GM21526 (cell line): Measurements from ENCODE around the gene MBD1.
"Not testable (repeated sequence)": the region's sequence is repeated elsewhere in the genome, so short reads cannot be mapped to it uniquely, and the experiment has no call there.

ENCODE experiments used
- ATAC-seq: cut with Tn5 transposase; IDR thresholded peaks from one replicate; pipeline ENCODE4 v1.9.1; 2021; ENCODE audit warnings: moderate library complexity; ENCODE audit not compliant: unreplicated experiment, low FRiP score

MBD1 gene, protein sequence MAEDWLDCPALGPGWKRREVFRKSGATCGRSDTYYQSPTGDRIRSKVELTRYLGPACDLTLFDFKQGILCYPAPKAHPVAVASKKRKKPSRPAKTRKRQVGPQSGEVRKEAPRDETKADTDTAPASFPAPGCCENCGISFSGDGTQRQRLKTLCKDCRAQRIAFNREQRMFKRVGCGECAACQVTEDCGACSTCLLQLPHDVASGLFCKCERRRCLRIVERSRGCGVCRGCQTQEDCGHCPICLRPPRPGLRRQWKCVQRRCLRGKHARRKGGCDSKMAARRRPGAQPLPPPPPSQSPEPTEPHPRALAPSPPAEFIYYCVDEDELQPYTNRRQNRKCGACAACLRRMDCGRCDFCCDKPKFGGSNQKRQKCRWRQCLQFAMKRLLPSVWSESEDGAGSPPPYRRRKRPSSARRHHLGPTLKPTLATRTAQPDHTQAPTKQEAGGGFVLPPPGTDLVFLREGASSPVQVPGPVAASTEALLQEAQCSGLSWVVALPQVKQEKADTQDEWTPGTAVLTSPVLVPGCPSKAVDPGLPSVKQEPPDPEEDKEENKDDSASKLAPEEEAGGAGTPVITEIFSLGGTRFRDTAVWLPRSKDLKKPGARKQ

DNA sequence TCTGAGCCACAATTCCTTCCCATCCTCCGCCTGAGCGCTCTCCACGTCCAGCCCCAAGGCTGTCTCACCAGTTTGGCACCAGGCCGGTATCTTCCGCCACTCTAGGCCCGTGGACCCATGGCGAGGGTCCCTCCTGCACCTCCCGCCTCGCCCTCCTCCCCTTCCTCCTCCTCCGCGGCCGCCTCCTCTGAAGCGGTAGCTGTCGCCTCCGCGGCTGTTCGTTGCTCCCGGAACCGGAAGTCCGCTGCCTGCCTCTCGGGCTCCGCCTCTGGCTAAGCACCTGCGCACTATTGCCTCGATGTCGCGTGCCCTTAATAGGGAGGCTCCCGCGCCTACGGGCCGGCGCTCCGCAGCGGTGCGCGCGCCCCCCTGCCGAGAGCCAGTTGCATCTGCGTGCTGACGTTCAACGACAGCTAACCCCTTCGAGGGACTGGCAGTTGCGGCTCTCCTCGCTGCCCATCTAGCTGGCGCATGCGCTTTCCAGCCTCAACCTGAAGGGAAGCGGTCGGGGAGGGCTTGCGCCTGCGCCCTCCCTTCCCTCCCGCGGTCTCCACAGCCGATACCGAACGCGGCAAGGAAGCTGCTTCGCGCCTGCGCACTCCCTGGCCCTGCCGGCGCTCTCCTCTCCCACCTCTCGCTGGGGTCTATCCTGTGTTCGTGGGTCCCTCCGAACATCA lies at the start of gene MBD1:
MBD1 (minus strand) TSS at position 229 of the 677 bp plus-strand sequence. CDS start 1,531 bp downstream, outside the sequence.
- ATAC-seq, result peak; percentile 82

DNA sequence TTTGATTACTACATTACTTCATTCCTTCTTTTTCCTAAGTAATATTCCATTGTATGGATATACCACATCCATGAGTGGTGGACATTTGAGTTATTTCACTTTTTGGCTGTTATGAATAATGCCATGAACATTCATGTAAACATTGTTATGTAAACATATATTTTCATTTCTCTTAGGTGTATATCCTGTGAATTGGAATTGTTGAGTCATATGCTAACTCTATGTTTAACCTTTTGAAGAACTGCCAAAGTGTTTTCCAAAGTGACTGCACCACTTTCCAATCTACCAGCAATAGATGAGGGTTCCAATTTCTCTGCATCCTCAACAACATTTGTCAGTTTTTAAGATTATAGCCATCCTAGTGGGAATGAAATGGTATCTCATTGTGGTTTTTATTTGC lies 48.9 kb upstream of the MBD1 start:
- ATAC-seq, result no peak

DNA sequence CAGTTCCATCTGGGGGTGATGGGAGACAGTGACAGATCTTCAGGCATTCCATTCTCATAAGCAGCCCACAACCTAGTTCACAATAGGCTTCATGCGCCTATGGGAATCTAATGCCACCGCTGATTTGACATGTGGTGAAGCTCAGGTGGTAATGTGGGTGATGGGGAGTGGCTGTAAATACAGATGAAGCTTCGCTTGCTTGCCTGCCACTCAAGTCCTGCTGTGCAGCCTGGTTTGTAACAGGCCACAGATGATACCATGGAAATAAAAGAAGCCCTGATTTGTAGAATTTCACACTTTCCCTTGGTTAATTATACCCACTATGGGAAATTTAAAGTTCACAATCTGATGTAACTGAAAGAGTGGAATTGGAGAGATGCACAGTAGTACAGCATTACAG lies 46.7 kb upstream of the MBD1 start:
- no peak for ATAC-seq

DNA sequence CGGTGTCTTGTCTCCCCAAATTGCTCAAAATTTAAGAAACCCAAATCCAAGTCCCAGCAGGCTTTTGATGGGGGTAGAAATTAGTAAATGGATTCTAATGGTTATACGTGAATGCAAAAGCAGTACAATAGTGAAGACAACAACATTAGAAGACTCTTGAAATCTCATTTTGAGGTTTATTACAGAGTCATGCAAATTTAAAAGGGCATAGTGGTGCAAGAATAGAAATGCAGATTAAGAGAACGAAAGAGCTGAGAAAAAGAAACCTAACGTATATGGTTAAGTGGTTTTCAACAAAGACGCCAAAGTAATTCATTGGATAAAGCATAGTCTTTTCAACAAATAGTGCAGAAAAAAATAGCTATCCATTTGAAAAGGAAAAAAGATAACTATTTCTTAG lies 39.4 kb upstream of the MBD1 start:
- no peak for ATAC-seq

DNA sequence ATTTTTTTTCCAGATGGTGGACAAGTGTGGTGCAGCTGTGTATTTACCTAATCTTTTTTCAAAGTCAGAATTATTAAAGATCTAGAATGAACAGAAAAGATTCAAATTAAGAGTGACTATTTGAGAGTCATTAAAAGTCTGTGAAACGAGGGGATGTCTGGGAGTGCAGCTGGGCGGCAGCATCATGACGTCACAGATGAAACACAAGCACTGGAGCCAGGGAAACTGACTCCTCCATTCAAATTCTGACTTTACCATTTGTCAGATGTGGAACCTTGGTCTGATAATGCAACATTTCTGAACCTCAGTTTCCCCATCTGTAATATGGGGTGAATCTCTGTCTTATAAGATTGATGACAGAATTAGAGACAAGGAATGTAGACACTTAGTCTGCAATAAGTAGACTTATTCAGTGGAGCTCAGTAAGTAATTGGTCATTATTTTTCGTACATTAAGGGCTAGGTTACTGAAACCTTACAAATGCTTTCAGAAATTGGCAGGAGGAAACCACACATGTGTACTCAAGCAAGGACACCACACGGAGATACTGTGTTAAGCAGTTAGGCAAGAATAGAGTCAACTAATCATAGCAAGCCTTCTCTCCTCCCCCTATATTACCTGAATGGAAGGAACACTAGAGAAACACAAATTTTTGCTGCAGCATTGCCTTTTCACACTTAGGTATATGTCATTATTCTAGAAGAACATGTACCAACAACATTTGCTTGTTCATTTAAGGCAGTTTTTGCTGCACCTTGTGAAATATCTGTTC lies 34.0 kb upstream of the MBD1 start:
- ATAC-seq, result peak; percentile 63

DNA sequence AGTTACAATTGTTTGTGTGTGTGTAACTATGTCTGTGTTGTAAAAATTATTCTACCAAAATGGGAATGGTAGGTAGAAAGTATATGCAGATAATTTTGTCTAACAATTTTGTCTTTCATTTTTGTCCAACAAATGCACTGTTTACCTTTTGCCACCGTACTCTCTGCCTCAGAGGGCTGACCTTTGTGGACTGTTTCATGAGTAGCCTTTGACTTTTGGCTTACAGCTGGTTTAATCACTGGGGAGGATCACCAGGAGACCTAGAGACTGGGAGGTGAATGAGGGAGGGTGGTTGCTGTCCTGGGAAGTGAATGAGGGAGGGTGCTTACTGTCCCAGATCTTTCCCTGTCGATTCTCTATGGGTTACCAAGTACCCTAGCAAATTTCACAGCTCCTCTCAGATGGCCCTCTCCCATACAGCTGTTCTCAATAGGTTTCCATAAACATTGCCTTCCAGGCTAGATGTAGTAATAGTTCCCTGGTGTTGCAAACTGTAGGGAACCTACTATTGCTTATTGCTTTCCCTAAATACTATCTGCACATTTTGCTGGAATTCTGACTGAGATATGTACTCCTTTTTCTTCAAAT lies 32.6 kb upstream of the MBD1 start:
- no peak for ATAC-seq

DNA sequence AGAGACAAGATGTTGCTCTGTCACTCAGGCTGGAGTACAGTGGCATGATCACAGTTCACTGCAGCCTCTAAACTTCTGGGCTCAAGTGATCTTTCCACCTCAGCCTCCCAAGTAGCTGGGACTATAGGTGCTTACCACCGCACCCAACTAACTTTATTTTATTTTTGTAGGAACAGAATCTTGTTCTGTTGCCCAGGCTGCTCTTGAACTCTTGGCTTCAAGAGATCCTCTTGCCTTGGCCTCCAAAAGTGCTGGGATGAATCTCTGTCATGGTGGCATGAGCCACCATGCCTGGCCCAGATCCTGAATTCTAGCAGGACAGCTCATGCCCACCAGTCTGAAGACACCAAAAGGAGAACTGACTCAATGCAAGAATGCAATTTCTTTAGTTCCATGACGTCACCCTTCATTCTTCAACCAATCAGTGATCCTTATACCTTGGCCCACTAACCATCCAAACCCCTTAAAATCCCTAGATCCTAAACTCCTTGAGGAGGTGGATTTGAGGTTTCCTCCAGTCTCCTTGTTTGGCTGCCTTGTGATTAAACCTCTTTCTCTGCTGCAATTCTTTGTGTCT lies 31.8 kb upstream of the MBD1 start:
- peak; percentile 14 for ATAC-seq

DNA sequence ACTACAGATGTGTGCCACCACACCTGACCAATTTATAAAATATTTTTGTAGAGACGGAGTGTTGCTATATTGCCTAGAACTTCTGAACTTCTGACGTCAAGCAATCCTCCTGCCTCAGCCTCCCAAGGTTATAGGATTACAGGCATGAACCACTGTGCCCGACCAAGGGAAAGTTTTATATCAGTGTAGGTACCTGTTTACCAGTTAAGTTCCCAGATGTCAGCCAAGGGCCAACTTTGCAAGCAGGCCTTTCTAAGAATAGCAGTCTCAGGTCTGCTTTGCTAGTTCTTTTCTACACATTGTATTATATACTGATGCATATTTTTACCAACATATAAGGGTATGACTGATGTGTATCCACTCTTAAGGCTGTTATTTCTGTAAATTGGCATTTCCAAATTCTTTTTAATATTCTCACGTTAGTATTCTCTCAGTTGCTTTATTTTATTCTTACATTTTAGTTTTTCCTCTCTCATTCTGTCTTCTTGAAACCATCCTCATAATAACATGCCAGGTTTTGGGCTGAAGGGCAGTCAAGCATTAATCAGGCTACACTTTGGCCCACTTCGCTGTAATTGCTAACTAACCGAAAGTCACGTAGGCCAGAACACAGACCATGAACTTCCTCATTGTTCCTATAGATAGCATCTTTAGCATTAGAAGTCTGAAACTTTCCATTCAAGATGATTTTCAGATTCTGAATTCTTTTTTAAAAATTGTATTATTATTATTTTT lies 31.1 kb upstream of the MBD1 start:
- peak; percentile 76 for ATAC-seq

DNA sequence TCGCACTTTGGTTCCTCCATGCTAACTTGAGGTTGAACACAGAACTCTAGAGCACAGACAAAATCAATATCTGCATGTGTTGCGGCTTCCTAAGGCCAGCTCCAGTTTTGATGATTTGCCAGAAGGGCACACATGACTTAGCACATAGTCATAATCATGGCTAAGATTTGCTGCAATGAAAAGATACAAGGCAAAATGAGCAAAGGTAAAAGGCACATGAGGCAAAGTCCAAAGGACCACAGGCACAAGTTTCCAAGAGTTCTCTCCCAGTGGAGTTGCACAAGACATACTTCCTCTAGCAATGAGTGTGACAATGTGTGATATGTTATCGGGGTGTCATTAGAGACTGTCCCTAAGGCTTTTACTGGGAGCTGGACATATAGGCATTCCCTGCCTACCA lies 30.3 kb upstream of the MBD1 start:
- ATAC-seq, result no peak

DNA sequence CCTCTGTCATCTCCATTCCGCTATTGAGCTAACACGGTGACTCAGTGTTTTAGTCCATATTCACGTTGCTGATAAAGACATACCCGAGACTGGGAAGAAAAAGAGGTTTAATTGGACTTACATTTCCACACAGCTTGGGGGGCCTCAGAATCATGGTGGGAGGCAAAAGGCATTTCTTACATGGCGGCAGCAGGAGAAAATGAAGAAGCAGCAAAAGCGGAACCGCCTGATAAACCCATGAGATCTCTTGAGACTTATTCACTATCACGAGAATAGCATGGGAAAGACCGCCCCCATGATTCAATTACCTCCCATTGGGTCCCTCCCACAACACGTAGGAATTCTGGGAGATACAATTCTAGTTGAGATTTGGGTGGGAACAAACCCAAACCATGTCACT lies 28.8 kb upstream of the MBD1 start:
- no peak for ATAC-seq

DNA sequence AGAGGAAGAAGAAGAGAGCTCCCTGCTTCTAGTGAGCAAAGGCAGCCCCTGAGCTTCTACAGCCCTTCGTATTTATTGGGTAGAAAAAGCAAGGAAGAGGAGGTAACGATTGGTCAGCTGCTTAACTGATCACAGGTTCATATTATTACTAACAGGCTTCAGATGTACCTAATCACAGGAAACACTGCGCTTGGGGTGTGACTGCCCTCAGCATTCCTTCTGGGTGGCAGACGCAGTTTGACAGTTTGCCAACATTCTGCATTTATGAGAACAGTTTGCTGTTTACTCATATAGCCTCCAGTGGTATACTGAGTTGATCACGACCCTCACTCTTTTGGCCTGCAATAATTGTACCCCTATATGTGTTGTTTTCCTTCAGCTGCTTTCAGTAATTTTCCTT lies 27.5 kb upstream of the MBD1 start:
- ATAC-seq, result not testable (repeated sequence)

DNA sequence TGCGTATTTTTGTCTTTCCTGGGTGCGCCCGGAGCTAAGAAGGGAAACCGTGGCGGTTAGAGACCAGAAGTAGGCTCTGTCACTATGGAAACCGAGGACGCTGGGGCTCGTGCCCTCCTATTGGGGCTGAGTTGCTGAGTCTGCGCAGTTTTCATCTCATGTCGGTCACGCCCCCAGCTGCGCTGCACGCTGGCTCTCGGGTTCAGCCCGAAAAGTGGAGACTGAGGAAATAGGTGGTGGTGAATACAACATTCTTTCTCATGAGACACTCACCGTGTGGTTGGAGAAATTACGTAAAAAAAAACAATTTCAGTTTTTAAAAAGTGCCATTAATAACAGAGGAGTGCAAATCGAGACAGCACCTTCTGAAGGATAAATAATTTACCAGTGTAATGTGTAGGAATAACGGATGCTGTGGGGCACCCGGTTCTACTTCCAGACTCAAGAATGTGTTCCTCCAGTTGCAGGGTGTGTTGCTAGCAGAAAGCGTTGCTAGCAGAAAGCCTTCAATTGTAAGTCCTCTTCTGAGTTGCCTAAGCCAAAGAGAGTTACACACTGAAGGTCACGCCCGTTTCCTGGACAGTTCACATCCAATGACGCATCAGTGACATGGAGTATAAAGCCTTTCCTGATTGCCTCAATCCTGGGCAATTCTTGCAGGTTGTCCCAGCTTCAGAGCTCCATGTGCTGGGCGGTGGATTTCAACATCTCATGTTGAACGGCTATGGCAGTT lies 26.6 kb upstream of the MBD1 start:
- ATAC-seq, result peak; percentile 63

DNA sequence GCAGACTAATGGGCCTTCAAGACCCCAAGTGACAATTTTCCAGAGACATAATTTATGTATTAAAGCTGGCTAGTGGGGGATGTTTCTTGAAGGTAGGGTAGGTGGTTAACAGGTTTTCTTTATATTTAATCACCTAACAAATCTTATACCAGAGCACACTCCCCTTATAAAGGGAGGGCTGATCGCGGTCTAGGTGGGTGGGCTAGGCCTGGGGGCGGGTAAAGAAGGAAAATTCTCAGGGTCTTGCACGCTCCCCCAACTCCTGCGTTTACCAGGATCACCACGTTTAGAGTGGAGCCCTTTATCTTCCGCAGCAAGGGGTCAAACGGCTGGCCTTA lies 26.0 kb upstream of the MBD1 start:
- no peak for ATAC-seq

DNA sequence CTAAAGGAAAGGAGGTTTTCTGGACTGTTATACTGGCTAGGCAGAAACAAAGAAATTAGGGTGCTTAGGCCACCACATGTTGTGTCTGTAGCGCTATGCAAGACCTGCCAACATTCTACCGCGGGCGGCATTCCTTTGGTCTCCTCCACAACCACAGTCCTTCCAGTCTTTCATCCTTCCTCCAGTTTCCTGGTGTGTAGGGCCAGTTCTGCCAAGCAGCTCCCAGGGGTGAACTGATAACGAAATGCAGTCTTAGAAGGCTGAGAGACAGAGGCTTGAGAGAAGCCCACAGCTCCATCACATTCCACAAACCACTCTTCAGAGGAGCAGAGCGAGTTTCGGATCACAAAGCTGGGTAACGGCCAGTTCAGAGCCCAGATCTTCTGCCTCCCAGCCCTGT lies 25.6 kb upstream of the MBD1 start:
- no peak for ATAC-seq

DNA sequence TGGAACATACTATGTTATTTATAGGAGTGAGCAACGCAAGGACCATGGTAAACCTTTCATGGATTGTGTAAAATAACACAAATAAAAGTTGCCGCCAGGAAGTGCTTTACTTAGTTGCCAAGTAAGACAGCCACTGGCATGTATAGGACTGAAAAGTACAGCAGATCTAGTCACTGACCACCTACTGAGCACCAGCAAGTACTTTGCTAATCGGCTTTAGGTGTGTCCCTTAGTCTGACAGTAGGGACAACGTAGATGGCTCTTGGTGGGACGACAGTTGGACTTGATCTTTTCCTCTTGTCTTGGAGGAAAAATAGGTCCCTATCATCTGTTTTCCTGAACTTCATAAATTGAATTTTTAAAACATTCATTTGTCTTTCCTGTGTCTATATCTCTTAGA lies 19.8 kb upstream of the MBD1 start:
- ATAC-seq, result no peak

DNA sequence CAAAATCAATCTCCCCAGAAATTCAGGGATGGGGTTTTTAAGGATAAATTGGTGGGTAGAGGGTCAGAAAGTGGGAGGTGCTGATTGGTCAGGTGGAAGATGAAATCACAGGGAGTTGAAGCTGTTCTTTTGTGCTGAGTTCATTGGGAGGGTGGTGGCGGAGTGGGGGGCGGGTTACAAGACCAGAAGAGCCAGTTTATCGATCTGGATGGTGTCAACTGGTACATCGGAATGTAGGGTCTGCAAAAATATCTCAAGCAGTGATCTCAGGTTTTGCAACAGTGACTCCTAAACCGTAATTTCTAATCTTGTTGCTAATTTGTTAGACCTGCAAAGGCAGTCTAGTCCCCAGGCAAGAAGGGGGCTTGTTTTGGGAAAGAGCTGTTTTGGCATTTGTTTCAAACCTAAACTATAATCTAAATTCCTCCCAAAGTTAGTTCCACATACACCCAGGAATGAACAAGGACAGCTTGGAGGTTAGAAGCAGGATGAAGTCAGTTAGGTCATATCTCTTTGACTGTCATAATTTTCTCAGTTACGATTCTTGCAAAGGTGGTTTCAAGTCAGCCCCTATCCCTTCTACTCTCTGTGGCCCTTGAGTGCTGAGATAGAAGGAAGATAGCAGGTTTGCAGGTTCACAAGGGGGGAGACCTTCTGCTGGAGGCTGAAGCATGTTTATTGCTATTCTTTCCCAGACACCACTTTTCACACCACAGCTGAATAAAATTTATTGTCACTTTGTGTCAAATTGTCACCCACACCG lies 18.5 kb upstream of the MBD1 start:
- no peak for ATAC-seq

DNA sequence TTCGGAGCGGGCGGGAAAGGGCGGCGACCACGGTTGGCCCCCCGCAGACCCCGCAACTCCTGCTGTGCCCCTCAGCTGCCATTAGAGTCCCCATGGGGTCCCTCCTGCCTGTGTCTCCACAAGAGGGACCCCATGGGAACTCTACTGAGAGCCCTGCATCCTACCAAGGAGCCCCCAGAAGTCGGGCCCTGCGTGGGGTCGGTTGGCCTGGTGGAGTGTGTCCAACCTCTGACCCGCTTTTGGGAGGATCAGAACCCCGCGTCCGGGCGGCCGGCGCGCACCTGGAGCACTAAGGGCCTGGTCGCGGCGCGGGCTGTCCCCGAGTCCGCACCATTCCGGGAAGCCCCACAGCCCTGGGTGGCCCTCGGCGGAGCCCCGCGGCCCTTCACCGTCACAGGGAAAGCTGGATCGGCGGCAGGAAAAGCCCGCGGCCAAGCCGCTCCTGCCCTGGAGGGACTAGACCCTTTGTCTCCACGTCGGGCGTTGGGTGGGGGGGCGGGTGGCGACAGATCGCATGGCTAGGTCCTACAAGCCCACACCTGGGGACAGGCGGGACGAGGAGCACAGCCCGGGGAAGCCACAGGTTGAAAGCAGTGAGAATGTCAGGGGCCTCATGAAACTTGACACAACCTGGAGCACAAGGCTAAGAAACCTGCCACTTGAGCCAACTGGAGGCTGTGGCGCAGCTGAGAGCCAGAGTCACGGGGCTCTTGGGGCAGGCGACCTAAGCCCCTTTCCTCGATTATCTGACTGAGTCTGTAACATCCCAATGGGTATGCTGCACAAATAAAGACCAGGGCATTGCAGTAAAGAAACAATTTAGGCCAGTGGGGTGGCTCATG lies 17.3 kb upstream of the MBD1 start:
- ATAC-seq, result no peak
